SU-DHL-6 (cell line): ENCODE measurements around the gene PHACTR1.

Source experiments
- H2AFZ ChIP-seq: fragments of 200-600 bp; sonication (generic); 2 replicates; pipeline ENCODE4 v1.6.1; 2014; ENCODE audit warnings: low read depth, mild to moderate bottlenecking, moderate library complexity, mixed read lengths, antibody characterized with exemption, low read length; ENCODE audit not compliant: severe bottlenecking
- H3F3A ChIP-seq: fragments of 200-600 bp; shearing (Covaris generic); 2 replicates; pipeline ENCODE4 v1.6.0; 2016; ENCODE audit warnings: antibody characterized with exemption, mild to moderate bottlenecking; ENCODE audit not compliant: insufficient read depth
- H3K27ac ChIP-seq: fragments of 200-600 bp; sonication (generic); 2 replicates; pipeline ENCODE4 v1.5.1; 2016; ENCODE audit warnings: low read depth, mild to moderate bottlenecking, low read length, moderate library complexity, mixed read lengths
- H3K27me3 ChIP-seq: fragments of 200-600 bp; sonication (generic), shearing (Covaris generic); 2 replicates; pipeline ENCODE4 v1.6.0; 2014; ENCODE audit warnings: mild to moderate bottlenecking, low read length
- H3K36me3 ChIP-seq: fragments of 200-600 bp; sonication (generic); 2 replicates; pipeline ENCODE4 v1.6.1; 2014; ENCODE audit warnings: mild to moderate bottlenecking, low read length, mixed read lengths
- H3K4me2 ChIP-seq: fragments of 300-600, 200-600 bp; shearing (Covaris generic), sonication (generic); 2 replicates; pipeline ENCODE4 v1.6.0; 2014; ENCODE audit warnings: low read length, low read depth, mild to moderate bottlenecking; ENCODE audit not compliant: poor library complexity, severe bottlenecking
- H3K4me3 ChIP-seq: fragments of 200-600 bp; sonication (generic); 2 replicates; pipeline ENCODE4 v1.5.1; 2014; ENCODE audit warnings: antibody characterized with exemption, low read length, mild to moderate bottlenecking, mixed read lengths; ENCODE audit not compliant: insufficient read depth, poor library complexity, severe bottlenecking
- H3K79me2 ChIP-seq: fragments of 200-600 bp; sonication (generic); 2 replicates; pipeline ENCODE4 v1.6.1; 2014; ENCODE audit warnings: mild to moderate bottlenecking, low read length, moderate library complexity; ENCODE audit not compliant: insufficient read depth
- H3K9ac ChIP-seq: fragments of 200-600 bp; sonication (generic); 2 replicates; pipeline ENCODE4 v1.7.0; 2014; ENCODE audit warnings: mild to moderate bottlenecking, low read length
- H3K9me2 ChIP-seq: fragments of 200-600 bp; sonication (generic); replicated peaks from 2 replicates; pipeline ENCODE4 v1.6.1; 2014; ENCODE audit warnings: low read length; ENCODE audit not compliant: insufficient read depth
- H3K9me3 ChIP-seq: fragments of 200-600 bp; sonication (generic); 2 replicates; pipeline ENCODE4 v1.6.1; 2014; ENCODE audit warnings: low read length, mixed read lengths; ENCODE audit not compliant: insufficient read depth
- H4K20me1 ChIP-seq: fragments of 200-600 bp; sonication (generic); 2 replicates; pipeline ENCODE4 v1.6.1; 2014; ENCODE audit warnings: low read depth, mild to moderate bottlenecking, antibody characterized with exemption, low read length, moderate library complexity, mixed read lengths
- CTCF ChIP-seq: fragments of 200-600 bp; sonication (generic); IDR thresholded peaks from one replicate; pipeline ENCODE4 v1.5.1; 2017; ENCODE audit warnings: antibody characterized with exemption, mild to moderate bottlenecking, low read length, moderate library complexity; ENCODE audit not compliant: insufficient read depth, poor library complexity, severe bottlenecking
- EZH2phosphoT487 ChIP-seq: fragments of 200-600 bp; sonication (generic), shearing (Covaris generic); conservative IDR thresholded peaks from 2 replicates; pipeline ENCODE4 v1.6.1; 2018; ENCODE audit warnings: mild to moderate bottlenecking, antibody characterized with exemption, low read length, moderate library complexity, mixed read lengths

The PHACTR1 gene

DNA sequence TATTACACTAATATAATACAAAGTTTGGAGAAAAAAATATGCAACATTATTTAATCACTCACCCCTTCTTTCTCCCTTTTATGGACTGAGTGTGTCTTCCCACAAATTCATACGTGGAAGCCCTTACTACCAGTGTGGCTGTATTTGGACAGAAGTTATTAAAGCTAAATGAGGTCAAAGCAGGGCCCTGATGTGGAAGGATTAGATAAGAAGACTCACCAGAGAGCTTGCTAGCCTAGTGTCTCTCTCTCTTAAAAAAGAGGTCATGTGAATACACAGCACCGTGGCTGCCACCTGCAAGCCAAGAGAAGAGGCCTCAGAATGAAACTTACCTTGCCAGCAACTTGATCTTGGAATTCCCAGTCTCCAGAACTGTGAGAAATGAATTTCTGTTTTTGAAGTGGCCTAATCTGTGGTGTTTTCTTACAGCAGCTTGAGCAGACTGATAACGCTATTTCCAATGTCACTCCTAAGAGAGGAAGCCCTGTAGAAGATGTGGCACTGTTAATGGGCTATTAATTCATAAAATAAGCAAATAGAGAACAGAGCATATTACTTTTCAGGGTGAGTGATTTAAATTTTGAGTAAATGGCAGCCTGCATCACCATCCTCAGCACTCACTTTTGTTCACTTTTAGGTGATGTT is 378.3 kb downstream of the PHACTR1 start:
- H2AFZ ChIP-seq: no peak overlapping the region
- H4K20me1 ChIP-seq: no peaks in the 10 kb centered on the region
- no peak overlapping the region for H3K4me2 ChIP-seq
- H3K4me3 ChIP-seq: no peak overlapping the region
- no peaks in the 10 kb centered on the region for H3K9me2 ChIP-seq
- no peaks in the 10 kb centered on the region for H3F3A ChIP-seq
- H3K27ac ChIP-seq: no peak overlapping the region
- no peaks in the 10 kb centered on the region for H3K9me3 ChIP-seq
- H3K27me3 ChIP-seq: no peaks in the 10 kb centered on the region
- no peaks in the 10 kb centered on the region for H3K36me3 ChIP-seq
- H3K79me2 ChIP-seq: no peaks in the 10 kb centered on the region
- no peak for TF ChIP-seq EZH2phosphoT487
- no peak for TF ChIP-seq CTCF
- no peak overlapping the region for H3K9ac ChIP-seq

GRCh38 chr6:13096084-13096483 is 379.5 kb downstream of the PHACTR1 start:
- H3K4me3 ChIP-seq: no peak overlapping the region
- no peaks in the 10 kb centered on the region for H3F3A ChIP-seq
- TF ChIP-seq EZH2phosphoT487 (no peak), CTCF (no peak)
- H3K9me2 ChIP-seq: no peaks in the 10 kb centered on the region
- H3K9me3 ChIP-seq: no peaks in the 10 kb centered on the region
- no peak overlapping the region for H3K9ac ChIP-seq
- H3K27ac ChIP-seq: no peak overlapping the region
- no peaks in the 10 kb centered on the region for H3K27me3 ChIP-seq
- H3K79me2 ChIP-seq: no peaks in the 10 kb centered on the region
- no peak overlapping the region for H3K4me2 ChIP-seq
- H2AFZ ChIP-seq: no peak overlapping the region
- no peaks in the 10 kb centered on the region for H4K20me1 ChIP-seq
- no peaks in the 10 kb centered on the region for H3K36me3 ChIP-seq

DNA sequence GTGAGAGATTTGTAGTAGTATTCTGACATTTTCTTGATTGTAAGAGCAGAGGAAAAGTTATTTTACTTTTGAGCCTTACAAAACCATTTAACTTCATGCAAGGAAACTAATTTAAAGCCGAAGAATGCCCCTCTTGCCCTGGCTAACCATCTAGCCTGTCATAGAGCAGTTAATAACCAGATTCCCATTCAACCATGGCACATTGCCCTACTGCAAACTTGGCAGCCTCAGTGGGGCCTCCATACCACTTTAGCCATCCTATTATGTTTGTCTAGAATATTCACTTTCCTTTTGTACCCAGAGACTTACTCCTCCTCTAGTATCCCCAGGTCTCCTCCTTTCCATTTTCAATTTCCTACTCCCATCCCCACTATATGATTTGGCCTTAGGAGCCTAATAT is 380.9 kb downstream of the PHACTR1 start:
- Histone ChIP-seq H3K9ac (no peak overlapping the region), H3K9me2 (no peaks in the 10 kb centered on the region), H3K36me3 (no peaks in the 10 kb centered on the region), H2AFZ (no peak overlapping the region), H3K79me2 (no peaks in the 10 kb centered on the region), H3K9me3 (no peaks in the 10 kb centered on the region), H3K4me2 (no peak overlapping the region), H3K27ac (no peak overlapping the region), H3K27me3 (no peaks in the 10 kb centered on the region), H3F3A (no peaks in the 10 kb centered on the region), H4K20me1 (no peaks in the 10 kb centered on the region), H3K4me3 (no peak overlapping the region)
- TF ChIP-seq EZH2phosphoT487 (no peak), CTCF (no peak)
